HEK293T (cell line): ENCODE measurements around the gene IQCF5.

Experiments used
- ELF4 ChIP-seq: fragments of 450-650 bp; IDR thresholded peaks from 2 replicates; pipeline ENCODE4 v1.6.1; 2017; ENCODE audit warnings: antibody characterized with exemption
- FOXA1 ChIP-seq: fragments of 450-650 bp; IDR thresholded peaks from 2 replicates; pipeline ENCODE4 v1.6.1; 2016; ENCODE audit warnings: mild to moderate bottlenecking
- FOXM1 ChIP-seq: fragments of 450-650 bp; IDR thresholded peaks from 2 replicates; pipeline ENCODE4 v1.6.1; 2017; ENCODE audit warnings: mild to moderate bottlenecking, borderline replicate concordance
- HDGF ChIP-seq: fragments of 450-650 bp; IDR thresholded peaks from 2 replicates; pipeline ENCODE4 v1.6.1; 2017; ENCODE audit warnings: antibody characterized with exemption, borderline replicate concordance
- L3MBTL2 ChIP-seq: fragments of 450-650 bp; conservative IDR thresholded peaks from 2 replicates; pipeline ENCODE4 v1.6.1; 2016; ENCODE audit warnings: mild to moderate bottlenecking
- LEF1 ChIP-seq: fragments of 450-650 bp; IDR thresholded peaks from 2 replicates; pipeline ENCODE4 v1.6.1; 2017; ENCODE audit warnings: mild to moderate bottlenecking, borderline replicate concordance
- NFRKB ChIP-seq: fragments of 450-650 bp; IDR thresholded peaks from 2 replicates; pipeline ENCODE4 v1.6.1; 2016; ENCODE audit warnings: mild to moderate bottlenecking, moderate library complexity
- SP1 ChIP-seq: fragments of 450-650 bp; IDR thresholded peaks from 2 replicates; pipeline ENCODE4 v1.6.1; 2017
- SUZ12 ChIP-seq: fragments of 450-650 bp; IDR thresholded peaks from 2 replicates; pipeline ENCODE4 v1.6.1; 2016; ENCODE audit warnings: mild to moderate bottlenecking
- TARDBP ChIP-seq: fragments of 450-650 bp; IDR thresholded peaks from 2 replicates; pipeline ENCODE4 v1.6.1; 2016
- TF ChIP-seq, protein P1 (sequence below): fragments of 450-650 bp; IDR thresholded peaks from 2 replicates; pipeline ENCODE4 v1.6.1; 2016

- no peak for TF ChIP-seq FOXM1
- TF ChIP-seq, protein P1, sequence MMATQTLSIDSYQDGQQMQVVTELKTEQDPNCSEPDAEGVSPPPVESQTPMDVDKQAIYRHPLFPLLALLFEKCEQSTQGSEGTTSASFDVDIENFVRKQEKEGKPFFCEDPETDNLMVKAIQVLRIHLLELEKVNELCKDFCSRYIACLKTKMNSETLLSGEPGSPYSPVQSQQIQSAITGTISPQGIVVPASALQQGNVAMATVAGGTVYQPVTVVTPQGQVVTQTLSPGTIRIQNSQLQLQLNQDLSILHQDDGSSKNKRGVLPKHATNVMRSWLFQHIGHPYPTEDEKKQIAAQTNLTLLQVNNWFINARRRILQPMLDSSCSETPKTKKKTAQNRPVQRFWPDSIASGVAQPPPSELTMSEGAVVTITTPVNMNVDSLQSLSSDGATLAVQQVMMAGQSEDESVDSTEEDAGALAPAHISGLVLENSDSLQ, result no peak
- no peak for TF ChIP-seq LEF1
- no peak for TF ChIP-seq SUZ12
- TF ChIP-seq L3MBTL2, result no peak
- no peak for TF ChIP-seq SP1
- no peak for TF ChIP-seq ELF4
- TF ChIP-seq FOXA1, result no peak
- no peak for TF ChIP-seq TARDBP
- TF ChIP-seq HDGF, result no peak
- TF ChIP-seq NFRKB, result no peak
These were observed 512 bp downstream of the IQCF5 start for GRCh38 chr3:51874889-51875288.
